K562 (cell line): Measurements from ENCODE around the gene KLRD1. TPM values are rescaled to one million over a fixed set of nuclear protein-coding genes. Genes with fewer than 3 reads are reported as not detected.

Source experiments
- ATAC-seq: fragments of 200-7000 bp; cut with Tn5 transposase; 3 replicates; pipeline ENCODE4 v1.9.1; 2020; ENCODE audit warnings: moderate library complexity
- BruUV-seq: library from RNA; stranded (reverse); fragments of 400-500 nt; replicated peaks from 2 replicates; lab custom pipeline; 2021; lab: Mats Ljungman, UMichigan
- CTCF ChIA-PET: fragments of 300-600 bp; formaldehyde crosslinking; extraction: SDS; loops from one replicate; lab custom pipeline; 2021; ENCODE audit warnings: low intra/inter-chr PET ratio; lab: Yijun Ruan, JAX
- POLR2A ChIA-PET: fragments of 300-600, 350-650 bp; sonication (Branson Sonifier 250); formaldehyde crosslinking; extraction: SDS; loops from one replicate; lab custom pipeline; 2021; ENCODE audit warnings: antibody characterized with exemption, inconsistent platforms; lab: Yijun Ruan, JAX
- DNase-seq, 4 experiments: peaks; one replicate each; pipeline versions ENCODE4 v3.0.0 to v3.0.0-alpha.2; 2011 to 2018; ENCODE audit warnings: low spot score in 3 of 4, mixed read lengths in 3 of 4; ENCODE audit errors: extremely low read depth in 1 of 4
- FAIRE-seq: peaks from 2 replicates; lab custom pipeline; 2011; peaks lifted over from hg19 to GRCh38; lab: Jason Lieb, UNC
- H2AFZ ChIP-seq: 2 replicates; pipeline ENCODE4 v1.6.0; 2011; ENCODE audit warnings: low read depth, low read length, control low read depth, inconsistent platforms
- H3K27ac ChIP-seq: fragments of 200-600 bp; 3 replicates; pipeline ENCODE4 v1.8.0; 2011; ENCODE audit warnings: low read depth, mild to moderate bottlenecking, control low read depth, inconsistent platforms, low read length, moderate library complexity, mixed read lengths; ENCODE audit errors: extremely low read depth
- H3K27me3 ChIP-seq, 2 experiments: fragments of 300-600 bp in 1 of 2; 2 replicates in 1 of 2; 3 replicates in 1 of 2; pipeline versions ENCODE4 v1.6.0 to v1.8.0; 2011; ENCODE audit warnings: inconsistent platforms in 2 of 2, low read length in 2 of 2, mild to moderate bottlenecking in 1 of 2, mixed read lengths in 1 of 2, moderate library complexity in 1 of 2; ENCODE audit not compliant: control insufficient read depth in 2 of 2, insufficient read depth in 2 of 2
- H3K36me3 ChIP-seq: fragments of 300-600 bp; 3 replicates; pipeline ENCODE4 v1.8.0; 2011; ENCODE audit warnings: mild to moderate bottlenecking, low read length, inconsistent platforms; ENCODE audit not compliant: control insufficient read depth, insufficient read depth
- H3K4me1 ChIP-seq, 2 experiments: fragments of 200-600 bp in 1 of 2; replicated peaks in 1 of 2; 2 replicates in 1 of 2; 3 replicates in 1 of 2; pipeline versions ENCODE4 v1.5.1 to v1.8.0; 2011; ENCODE audit warnings: inconsistent platforms in 2 of 2, low read length in 2 of 2, mild to moderate bottlenecking in 1 of 2, mixed read lengths in 1 of 2, moderate library complexity in 1 of 2; ENCODE audit not compliant: control insufficient read depth in 2 of 2, insufficient read depth in 2 of 2
- H3K4me2 ChIP-seq: 2 replicates; pipeline ENCODE4 v1.6.1; 2011; ENCODE audit warnings: low read length, control low read depth, inconsistent platforms, mixed read lengths; ENCODE audit not compliant: insufficient read depth
- H3K4me3 ChIP-seq: fragments of 200-600 bp; sonication (generic), shearing (Covaris generic); 2 replicates; pipeline ENCODE4 v1.5.1; 2016; ENCODE audit warnings: control low read depth, inconsistent platforms
- H3K79me2 ChIP-seq: fragments of 200-600 bp; 3 replicates; pipeline ENCODE4 v1.8.0; 2011; ENCODE audit warnings: low read length, inconsistent platforms; ENCODE audit not compliant: control insufficient read depth, insufficient read depth
- H3K9ac ChIP-seq, 2 experiments: 2 replicates each; pipeline versions ENCODE4 v1.6.0 to v1.6.1; 2011; ENCODE audit warnings: low read depth in 2 of 2, low read length in 2 of 2, control low read depth in 1 of 2, inconsistent platforms in 1 of 2, mild to moderate bottlenecking in 1 of 2, mixed read lengths in 1 of 2; ENCODE audit not compliant: insufficient read depth in 1 of 2
- H3K9me1 ChIP-seq: one replicate; pipeline ENCODE4 v1.6.0; 2011; ENCODE audit warnings: inconsistent platforms, mild to moderate bottlenecking, low read length, moderate library complexity; ENCODE audit not compliant: control insufficient read depth, insufficient read depth
- H3K9me3 ChIP-seq: replicated peaks from 2 replicates; pipeline ENCODE4 v1.5.1; 2011; ENCODE audit warnings: low read depth, low read length, inconsistent platforms; ENCODE audit not compliant: control insufficient read depth, insufficient read depth
- H4K20me1 ChIP-seq: replicated peaks from 2 replicates; pipeline ENCODE4 v1.6.1; 2011; ENCODE audit warnings: low read length, inconsistent platforms, mixed read lengths; ENCODE audit not compliant: control insufficient read depth, insufficient read depth
- CEBPB ChIP-seq: fragments of 450-650 bp; IDR thresholded peaks from 2 replicates; pipeline ENCODE4 v1.6.1; 2016; ENCODE audit warnings: missing genetic modification characterization, missing compliant biosample characterization
- CEBPG ChIP-seq, 3 experiments: fragments of 200-800 bp in 1 of 3; sonication (Bioruptor generic) in 1 of 3; sonication (generic) in 1 of 3; formaldehyde crosslinking in 1 of 3; IDR thresholded peaks in 2 of 3; conservative IDR thresholded peaks in 1 of 3; 2 replicates each; pipeline versions ENCODE4 v1.6.1 to v1.8.0; 2016 to 2022; ENCODE audit warnings: missing compliant biosample characterization in 2 of 3, missing genetic modification characterization in 2 of 3, mild to moderate bottlenecking in 1 of 3, missing genetic modification reagents in 1 of 3
- FOXA3 ChIP-seq, 2 experiments: fragments of 450-650 bp in 1 of 2; sonication (generic) in 1 of 2; formaldehyde crosslinking; IDR thresholded peaks in 1 of 2; conservative IDR thresholded peaks in 1 of 2; 2 replicates each; pipeline versions ENCODE4 v1.4.0 to v1.8.0; 2020 to 2022; ENCODE audit warnings: mild to moderate bottlenecking in 2 of 2, missing genetic modification reagents in 1 of 2
- HOXB6 ChIP-seq: fragments of 250-450 bp; sonication (Bioruptor Pico); IDR thresholded peaks from 2 replicates; pipeline ENCODE4 v1.5.1; 2022; ENCODE audit warnings: mild to moderate bottlenecking, borderline replicate concordance
- KLF1 ChIP-seq: fragments of 450-650 bp; IDR thresholded peaks from 2 replicates; pipeline ENCODE4 v1.6.1; 2016; ENCODE audit warnings: missing genetic modification characterization, missing compliant biosample characterization
- WGBS: fragments of 100-300 bp; shearing (Covaris generic); methylation state at CpG from one replicate; pipeline ENCODE4 v1.1.6; 2016; ENCODE audit warnings: low coverage, mixed read lengths; ENCODE audit not compliant: insufficient coverage; ENCODE audit errors: missing lambda C conversion rate; 5-methylcytosine and 5-hydroxymethylcytosine counted together
- in situ Hi-C: fragments of 300-500 bp; cut with MboI; formaldehyde crosslinking; loops from 4 replicates; pipeline ENCODE4 v1.15.0; 2018; ENCODE audit warnings: inconsistent platforms, mixed read lengths
- intact Hi-C: fragments of 100-400 bp; cut with micrococcal nuclease; formaldehyde crosslinking; loops from 2 replicates; pipeline ENCODE4 v1.14.2; 2022
- polyA plus RNA-seq, 8 experiments: library from polyadenylated mRNA; depleted of rRNA in 4 of 8; stranded (reverse) in 5 of 8; unstranded in 3 of 8; fragments of >200 nt; fragmentation: Nextera tagmentation in 2 of 8; fragmentation: Illumina TruSeq in 1 of 8; extraction: Ambion mirVana in 2 of 8; extraction: Trizol in 1 of 8; gene quantifications; 2 replicates each; pipeline versions ENCODE4 v1.2.1 to v1.2.3, GENCODE V29; 2011 to 2014; ENCODE audit warnings: inconsistent platforms in 1 of 8, missing spikeins in 1 of 8
- total RNA-seq, 7 experiments: library from RNA; depleted of rRNA in 6 of 7; stranded (reverse); fragments of >200 nt in 6 of 7; fragmentation: Illumina TruSeq in 2 of 7; extraction: Trizol in 2 of 7; gene quantifications; 2 replicates each; pipeline versions ENCODE4 v1.2.1 to v1.2.3, GENCODE V29; 2011 to 2021; ENCODE audit warnings: low replicate concordance in 1 of 7

The KLRD1 gene
- total and polyA plus RNA-seq, 9 of the 15 experiments (the other 6 are each of a cell fraction or from before 2014, with no cell fraction given) = not detected

GRCh38 chr12:10268037-10268436, 39.6 kb upstream of the KLRD1 start:
- Histone ChIP-seq H3K9me3 (no peaks in the 10 kb centered on the region), H3K27ac (no peak overlapping the region), H3K9ac (no peak overlapping the region), H3K9me1 (no peaks in the 10 kb centered on the region), H3K4me1 (no peaks in the 10 kb centered on the region), H4K20me1 (no peaks in the 10 kb centered on the region), H3K4me2 (no peak overlapping the region), H3K36me3 (no peaks in the 10 kb centered on the region), H3K4me3 (no peak overlapping the region), H3K27me3 (no peaks in the 10 kb centered on the region; a peak in 1 of 5 replicates), H3K79me2 (no peaks in the 10 kb centered on the region), H2AFZ (no peak overlapping the region)
- no peak for ATAC-seq
- ChIA-PET CTCF (no interaction called here), POLR2A (no interaction called here)
- TF ChIP-seq FOXA3 (CRISPR knock-in tag; conservative IDR thresholded peaks at IDR 0.05 in 1 of 2, IDR thresholded peaks at IDR 0.05 in 1 of 2) = no peak
- TF ChIP-seq HOXB6 (CRISPR knock-in tag) = no peak
- no peak for FAIRE-seq
- 1% methylated on average over 5 of the region's 5 CpGs for WGBS
- no TSS peak for BruUV-seq
- intact Hi-C loops (no loop called here), in situ Hi-C loops (no loop called here)
- no peak for DNase-seq

- H3K9me1 ChIP-seq = no peaks in the 10 kb centered on the region
- H3K4me3 ChIP-seq = no peak overlapping the region
- DNase-seq = no peak
- TF ChIP-seq KLF1 (tag) = no peak
- TF ChIP-seq CEBPB (tag) = peak; percentile 64
- TF ChIP-seq CEBPG (CRISPR knock-in tag; IDR thresholded peaks at IDR 0.05) = no peak
- peak; percentile 30 to 46; a peak in 1 of 4 replicates for TF ChIP-seq CEBPG (tag; conservative IDR thresholded peaks at IDR 0.05 in 1 of 2, IDR thresholded peaks at IDR 0.05 in 1 of 2)
- intact Hi-C loops = no loop called here
- in situ Hi-C loops = no loop called here
- H4K20me1 ChIP-seq = no peaks in the 10 kb centered on the region
- no peak overlapping the region for H2AFZ ChIP-seq
- no peak overlapping the region for H3K27ac ChIP-seq
- POLR2A ChIA-PET = no interaction called here
- H3K9ac ChIP-seq = no peak overlapping the region
- 0% methylated on average over 2 of the region's 2 CpGs for WGBS
- ATAC-seq = no peak
- CTCF ChIA-PET = no interaction called here
- no peaks in the 10 kb centered on the region for H3K9me3 ChIP-seq
- no peak overlapping the region for H3K4me2 ChIP-seq
- H3K79me2 ChIP-seq = no peaks in the 10 kb centered on the region
- FAIRE-seq = no peak
- no TSS peak for BruUV-seq
- H3K27me3 ChIP-seq = no peaks in the 10 kb centered on the region; a peak in 1 of 5 replicates
- no peaks in the 10 kb centered on the region for H3K36me3 ChIP-seq
- H3K4me1 ChIP-seq = no peaks in the 10 kb centered on the region
Measured at GRCh38 chr12:10272467-10272866, 35.2 kb upstream of the KLRD1 start.
